H9 (cell line): Measurements from ENCODE around the gene ZNF775. TPM values are rescaled to one million over a fixed set of nuclear protein-coding genes. Genes with fewer than 3 reads are reported as not detected.

Source experiments
- DNase-seq: peaks from one replicate; pipeline ENCODE4 v3.0.0-alpha.2; 2017
- H2AFZ ChIP-seq: one replicate; pipeline ENCODE4 v1.6.1; 2013; ENCODE audit warnings: mild to moderate bottlenecking, low read length, control low read depth, moderate library complexity
- H2AK5ac ChIP-seq: 2 replicates; pipeline ENCODE4 v1.6.1; 2013; ENCODE audit warnings: low read length, control low read depth, mixed read lengths; ENCODE audit not compliant: insufficient read length
- H2BK120ac ChIP-seq: one replicate; pipeline ENCODE4 v1.6.1; 2013; ENCODE audit warnings: low read depth, mild to moderate bottlenecking, low read length, control low read depth, inconsistent platforms; ENCODE audit not compliant: poor library complexity, severe bottlenecking
- H2BK12ac ChIP-seq: 2 replicates; pipeline ENCODE4 v1.6.1; 2013; ENCODE audit warnings: low read length, control low read depth, mixed read lengths, low read depth; ENCODE audit not compliant: insufficient read length
- H2BK15ac ChIP-seq: 2 replicates; pipeline ENCODE4 v1.6.1; 2013; ENCODE audit warnings: low read depth, low read length, control low read depth
- H2BK20ac ChIP-seq: one replicate; pipeline ENCODE4 v1.6.1; 2013; ENCODE audit warnings: low read depth, mild to moderate bottlenecking, low read length, control low read depth, inconsistent platforms; ENCODE audit not compliant: poor library complexity, severe bottlenecking
- H2BK5ac ChIP-seq: 2 replicates; pipeline ENCODE4 v1.6.1; 2013; ENCODE audit warnings: low read length, control low read depth, mixed read lengths; ENCODE audit not compliant: insufficient read length
- H3K14ac ChIP-seq: 2 replicates; pipeline ENCODE4 v1.6.1; 2013; ENCODE audit warnings: low read length, control low read depth; ENCODE audit not compliant: insufficient read depth
- H3K18ac ChIP-seq: 2 replicates; pipeline ENCODE4 v1.6.1; 2013; ENCODE audit warnings: low read depth, mild to moderate bottlenecking, mixed read lengths, low read length, control low read depth; ENCODE audit not compliant: insufficient read length
- H3K23ac ChIP-seq: 2 replicates; pipeline ENCODE4 v1.6.1; 2013; ENCODE audit warnings: low read length, control low read depth, mixed read lengths, low read depth; ENCODE audit not compliant: insufficient read length
- H3K23me2 ChIP-seq: 2 replicates; pipeline ENCODE4 v1.6.1; 2013; ENCODE audit warnings: low read depth, mild to moderate bottlenecking, mixed read lengths, low read length, control low read depth; ENCODE audit not compliant: insufficient read length, poor library complexity, severe bottlenecking
- H3K27ac ChIP-seq: 2 replicates; pipeline ENCODE4 v1.5.1; 2013; ENCODE audit warnings: low read length, control low read depth, mixed read lengths, low read depth; ENCODE audit not compliant: insufficient read length
- H3K27me3 ChIP-seq: 2 replicates; pipeline ENCODE4 v1.6.1; 2013; ENCODE audit warnings: low read length, control low read depth, inconsistent platforms; ENCODE audit not compliant: insufficient read depth
- H3K4ac ChIP-seq: 2 replicates; pipeline ENCODE4 v1.6.1; 2013; ENCODE audit warnings: low read depth, mild to moderate bottlenecking, control low read depth, inconsistent platforms, low read length, moderate library complexity
- H3K4me1 ChIP-seq: 2 replicates; pipeline ENCODE4 v1.6.1; 2013; ENCODE audit warnings: low read length, control low read depth, inconsistent platforms; ENCODE audit not compliant: insufficient read depth
- H3K4me2 ChIP-seq: 2 replicates; pipeline ENCODE4 v1.6.1; 2013; ENCODE audit warnings: low read length, control low read depth, mixed read lengths; ENCODE audit not compliant: insufficient read length, insufficient read depth
- H3K56ac ChIP-seq: 2 replicates; pipeline ENCODE4 v1.6.1; 2013; ENCODE audit warnings: low read depth, mild to moderate bottlenecking, mixed read lengths, low read length, control low read depth; ENCODE audit not compliant: insufficient read length
- H3K79me1 ChIP-seq: 2 replicates; pipeline ENCODE4 v1.6.1; 2013; ENCODE audit warnings: low read depth, mild to moderate bottlenecking, moderate library complexity, low read length, control low read depth, inconsistent platforms; ENCODE audit not compliant: insufficient read depth, poor library complexity, severe bottlenecking
- H3K79me2 ChIP-seq: 2 replicates; pipeline ENCODE4 v1.6.1; 2013; ENCODE audit warnings: low read length, control low read depth, inconsistent platforms; ENCODE audit not compliant: insufficient read depth
- H3K9ac ChIP-seq: 2 replicates; pipeline ENCODE4 v1.6.1; 2013; ENCODE audit warnings: low read length, control low read depth, mixed read lengths; ENCODE audit not compliant: insufficient read length; ENCODE audit errors: extremely low read depth
- H3K9me3 ChIP-seq: one replicate; pipeline ENCODE4 v1.6.1; 2013; ENCODE audit warnings: low read depth, low read length, inconsistent platforms; ENCODE audit not compliant: control insufficient read depth
- H3T11ph ChIP-seq: one replicate; pipeline ENCODE4 v1.6.1; 2013; ENCODE audit warnings: mild to moderate bottlenecking, low read length, control low read depth, inconsistent platforms
- H4K20me1 ChIP-seq: one replicate; pipeline ENCODE4 v1.6.1; 2013; ENCODE audit not compliant: control insufficient read depth, insufficient read length, insufficient read depth
- H4K5ac ChIP-seq: 2 replicates; pipeline ENCODE4 v1.6.1; 2013; ENCODE audit warnings: low read depth, mild to moderate bottlenecking, mixed read lengths, low read length, control low read depth; ENCODE audit not compliant: insufficient read length
- H4K8ac ChIP-seq: replicated peaks from 2 replicates; pipeline ENCODE4 v1.6.1; 2013; ENCODE audit warnings: low read length, control low read depth, mixed read lengths, low read depth; ENCODE audit not compliant: insufficient read length
- H4K91ac ChIP-seq: 2 replicates; pipeline ENCODE4 v1.6.1; 2013; ENCODE audit warnings: low read depth, mild to moderate bottlenecking, moderate library complexity, mixed read lengths, low read length, control low read depth; ENCODE audit not compliant: insufficient read length
- H3K27ac Mint-ChIP-seq, 3 experiments: 2 replicates in 2 of 3; 3 replicates in 1 of 3; pipeline ENCODE4 v1.8.0; 2020 to 2021; ENCODE audit warnings: mixed read lengths in 3 of 3, mild to moderate bottlenecking in 1 of 3, moderate library complexity in 1 of 3
- H3K27me3 Mint-ChIP-seq: 2 replicates; pipeline ENCODE4 v1.8.0; 2021; ENCODE audit warnings: low read depth, mild to moderate bottlenecking, moderate library complexity, mixed read lengths
- H3K36me3 Mint-ChIP-seq, 3 experiments: 2 replicates in 2 of 3; 3 replicates in 1 of 3; pipeline ENCODE4 v1.8.0; 2020 to 2021; ENCODE audit warnings: low read depth in 3 of 3, mixed read lengths in 3 of 3; ENCODE audit not compliant: insufficient read depth in 1 of 3
- H3K4me1 Mint-ChIP-seq, 2 experiments: 2 replicates each; pipeline ENCODE4 v1.8.0; 2020; ENCODE audit warnings: mixed read lengths in 2 of 2
- H3K4me3 Mint-ChIP-seq, 2 experiments: 2 replicates in 1 of 2; 3 replicates in 1 of 2; pipeline ENCODE4 v1.8.0; 2020 to 2021; ENCODE audit warnings: mild to moderate bottlenecking in 2 of 2, mixed read lengths in 2 of 2, moderate library complexity in 1 of 2
- H3K9me3 Mint-ChIP-seq, 2 experiments: 2 replicates in 1 of 2; 3 replicates in 1 of 2; pipeline ENCODE4 v1.8.0; 2020; ENCODE audit warnings: mild to moderate bottlenecking in 2 of 2, mixed read lengths in 2 of 2, moderate library complexity in 1 of 2
- CTCF ChIP-seq: fragments of 200-600 bp; sonication (generic); conservative IDR thresholded peaks from 3 replicates; pipeline ENCODE4 v1.8.0; 2021; ENCODE audit warnings: antibody characterized with exemption, mild to moderate bottlenecking
- WGBS: extraction: QIAGEN DNeasy Blood & Tissue Kit; methylation state at CpG from one replicate; pipeline ENCODE4 v1.1.7; 2013; ENCODE audit warnings: missing lambda C conversion rate, low lambda C conversion rate, mixed read lengths; ENCODE audit not compliant: insufficient read length; ENCODE audit errors: extremely low coverage; 5-methylcytosine and 5-hydroxymethylcytosine counted together
- total RNA-seq: library from RNA; stranded (reverse); gene quantifications from 2 replicates; pipeline ENCODE4 v1.2.1, GENCODE V29; 2021

Gene ZNF775
- total RNA-seq, 1 experiment from 2014 or later = 10.5 TPM

GRCh38 chr7:150359622-150360362 is 19.3 kb upstream of the ZNF775 start:
- Histone ChIP-seq H3K4me1 (0 out of 2 replicates have a peak, but pooled peaks cover 3% of the 10 kb centered on the region), H3K9ac (no peak overlapping the region), H3K79me2 (no peaks in the 10 kb centered on the region), H2AK5ac (no peak overlapping the region), H2BK12ac (no peak overlapping the region), H3K4me2 (no peak overlapping the region), H3K23me2 (no peaks in the 10 kb centered on the region), H3K9me3 (no peaks in the 10 kb centered on the region), H2BK15ac (no peak overlapping the region), H2AFZ (no peak overlapping the region), H3K27ac (no peak overlapping the region), H3K27me3 (no peaks in the 10 kb centered on the region), H3K18ac (no peak overlapping the region), H2BK5ac (no peak overlapping the region), H3K4ac (no peak overlapping the region), H4K5ac (no peak overlapping the region), H4K8ac (no peak overlapping the region), H3K23ac (no peak overlapping the region), H3K14ac (no peak overlapping the region), H3K56ac (no peak overlapping the region), H2BK20ac (no peak overlapping the region), H4K91ac (no peak overlapping the region), H4K20me1 (no peaks in the 10 kb centered on the region), H3K79me1 (no peaks in the 10 kb centered on the region), H3T11ph (no peak overlapping the region), H2BK120ac (no peak overlapping the region)
- peaks cover 33 to 45% of the 10 kb centered on the region in 2 experiments for H3K4me1 Mint-ChIP-seq
- H3K27ac Mint-ChIP-seq = no peak overlapping the region; a peak in 1 of 7 replicates
- peaks cover 0 to 4% (median 0%) of the 10 kb centered on the region in 3 experiments; a peak in 1 of 7 replicates for H3K36me3 Mint-ChIP-seq
- peak overlapping the region in 1 of 2 experiments; percentile 25; a peak in 1 of 5 replicates for H3K4me3 Mint-ChIP-seq
- WGBS = 100% methylated on average over 1 of the region's 2 CpGs
- no peak for DNase-seq
- H3K27me3 Mint-ChIP-seq = peaks cover 1% of the 10 kb centered on the region
- TF ChIP-seq CTCF = no peak
- H3K9me3 Mint-ChIP-seq = peaks cover 4 to 7% of the 10 kb centered on the region in 2 experiments; a peak in 3 of 5 replicates
